Kidney (tissue), 14 donors: ENCODE results near the gene SBF1. TPM values are rescaled to one million over a fixed set of nuclear protein-coding genes. Genes with fewer than 3 reads are reported as not detected.
A peak's percentile ranks its signal among the peaks of the same experiment; 100 is the strongest.

Source experiments
- DNase-seq, 5 donors: peaks; one replicate each; pipeline ENCODE4 v3.0.0-alpha.2; 2013 to 2020
- FAIRE-seq: peaks from 2 replicates; lab custom pipeline; 2012; peaks lifted over from hg19 to GRCh38; lab: Jason Lieb, UNC
- H3K27ac ChIP-seq, 2 donors: one replicate each; pipeline ENCODE4 v1.7.0; 2013; ENCODE audit warnings: low read depth in 2 of 2, low read length in 2 of 2, inconsistent platforms in 1 of 2
- H3K27me3 ChIP-seq: one replicate; pipeline ENCODE4 v1.7.1; 2013; ENCODE audit warnings: low read length, inconsistent platforms; ENCODE audit not compliant: control insufficient read depth, insufficient read depth
- H3K36me3 ChIP-seq, 3 donors: one replicate each; pipeline versions ENCODE4 v1.7.0 to v1.7.1; 2013; ENCODE audit warnings: low read length in 3 of 3, control low read depth in 1 of 3, inconsistent platforms in 1 of 3; ENCODE audit not compliant: insufficient read depth in 3 of 3, control insufficient read depth in 2 of 3
- H3K4me1 ChIP-seq, 3 donors: one replicate each; pipeline versions ENCODE4 v1.7.0 to v1.7.1; 2013; ENCODE audit warnings: low read length in 3 of 3, inconsistent platforms in 1 of 3, low read depth in 1 of 3; ENCODE audit not compliant: control insufficient read depth in 2 of 3, insufficient read depth in 2 of 3
- H3K4me3 ChIP-seq, 3 donors: one replicate each; pipeline versions ENCODE4 v1.7.0 to v1.8.1; 2013; ENCODE audit warnings: low read length in 3 of 3, control low read depth in 1 of 3, inconsistent platforms in 1 of 3
- H3K9ac ChIP-seq, 3 donors: one replicate each; pipeline versions ENCODE4 v1.7.0 to v1.7.1; 2013; ENCODE audit warnings: low read length in 3 of 3, control low read depth in 1 of 3, inconsistent platforms in 1 of 3
- H3K9me3 ChIP-seq, 3 donors: one replicate each; pipeline versions ENCODE4 v1.7.0 to v1.7.1; 2013; ENCODE audit warnings: low read length in 3 of 3, control low read depth in 1 of 3, inconsistent platforms in 1 of 3; ENCODE audit not compliant: control insufficient read depth in 2 of 3, insufficient read depth in 1 of 3
- intact Hi-C: fragments of 100-400 bp; cut with DNase I; formaldehyde crosslinking; loops from one replicate; pipeline ENCODE4 v1.11.1; 2022
- polyA plus RNA-seq: library from polyadenylated mRNA; stranded (reverse); fragments of 350-450 nt; fragmentation: Illumina TruSeq; extraction: RNeasy Lipid Tissue Mini Kit (QIAGEN cat#74804); gene quantifications from one replicate; pipeline ENCODE4 v1.2.3, GENCODE V29; 2014; ENCODE audit warnings: low read depth, low replicate concordance; ENCODE audit not compliant: insufficient read depth
- total RNA-seq: library from RNA; stranded (reverse); fragmentation: NEBNext Ultra II Directional; extraction: Animal tissue kit (Norgen Biotek cat#: 25700); gene quantifications from one replicate; pipeline ENCODE4 v1.2.1, GENCODE V29; 2021
- TF ChIP-seq, protein P1 (sequence below): IDR thresholded peaks from 3 replicates; pipeline ENCODE4 v1.5.1; 2012; ENCODE audit warnings: mild to moderate bottlenecking, moderate library complexity, borderline replicate concordance; ENCODE audit not compliant: insufficient read depth; ENCODE audit errors: extremely low read depth
- donor health status: control.
- donor health status: control.
- donor health status: control.
- donor health status: control.
- donor health status: control.
- donor health status: DM: yes; HTN: yes; CAD: no.
- donor health status: Normal renal cell carcinoma (clear cell type).

The SBF1 gene
- total and polyA plus RNA-seq, 2 donors from 2014 or later = 18.1 to 73.9 TPM

GRCh38 chr22:50522806-50523438 is 48.1 kb upstream of the SBF1 start:
- intact Hi-C loops = no loop called here
- Histone ChIP-seq H3K27ac (no peak overlapping the region), H3K36me3 (peaks cover 0 to 9% (median 8%) of the 10 kb centered on the region in 3 donors), H3K9ac (no peak overlapping the region), H3K4me1 (peaks cover 0 to 20% (median 11%) of the 10 kb centered on the region in 3 donors), H3K9me3 (no peaks in the 10 kb centered on the region), H3K4me3 (no peak overlapping the region), H3K27me3 (no peaks in the 10 kb centered on the region)
- FAIRE-seq = no peak
- DNase-seq = peak in 2 of 5 donors; percentile 52 to 81
- TF ChIP-seq, protein P1, sequence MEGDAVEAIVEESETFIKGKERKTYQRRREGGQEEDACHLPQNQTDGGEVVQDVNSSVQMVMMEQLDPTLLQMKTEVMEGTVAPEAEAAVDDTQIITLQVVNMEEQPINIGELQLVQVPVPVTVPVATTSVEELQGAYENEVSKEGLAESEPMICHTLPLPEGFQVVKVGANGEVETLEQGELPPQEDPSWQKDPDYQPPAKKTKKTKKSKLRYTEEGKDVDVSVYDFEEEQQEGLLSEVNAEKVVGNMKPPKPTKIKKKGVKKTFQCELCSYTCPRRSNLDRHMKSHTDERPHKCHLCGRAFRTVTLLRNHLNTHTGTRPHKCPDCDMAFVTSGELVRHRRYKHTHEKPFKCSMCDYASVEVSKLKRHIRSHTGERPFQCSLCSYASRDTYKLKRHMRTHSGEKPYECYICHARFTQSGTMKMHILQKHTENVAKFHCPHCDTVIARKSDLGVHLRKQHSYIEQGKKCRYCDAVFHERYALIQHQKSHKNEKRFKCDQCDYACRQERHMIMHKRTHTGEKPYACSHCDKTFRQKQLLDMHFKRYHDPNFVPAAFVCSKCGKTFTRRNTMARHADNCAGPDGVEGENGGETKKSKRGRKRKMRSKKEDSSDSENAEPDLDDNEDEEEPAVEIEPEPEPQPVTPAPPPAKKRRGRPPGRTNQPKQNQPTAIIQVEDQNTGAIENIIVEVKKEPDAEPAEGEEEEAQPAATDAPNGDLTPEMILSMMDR = no peak

- TF ChIP-seq, protein P1 = no peak
- Histone ChIP-seq H3K27ac (no peak overlapping the region), H3K27me3 (no peaks in the 10 kb centered on the region), H3K9ac (no peak overlapping the region), H3K36me3 (peaks cover 0 to 14% (median 12%) of the 10 kb centered on the region in 3 donors), H3K4me3 (no peak overlapping the region), H3K4me1 (peaks cover 0 to 18% (median 11%) of the 10 kb centered on the region in 3 donors), H3K9me3 (no peaks in the 10 kb centered on the region)
- DNase-seq (peak in 1 of 5 donors; percentile 38), FAIRE-seq (no peak)
- intact Hi-C loops = no loop called here
These were observed 47.5 kb upstream of the SBF1 start for GRCh38 chr22:50522208-50522805.

DNA sequence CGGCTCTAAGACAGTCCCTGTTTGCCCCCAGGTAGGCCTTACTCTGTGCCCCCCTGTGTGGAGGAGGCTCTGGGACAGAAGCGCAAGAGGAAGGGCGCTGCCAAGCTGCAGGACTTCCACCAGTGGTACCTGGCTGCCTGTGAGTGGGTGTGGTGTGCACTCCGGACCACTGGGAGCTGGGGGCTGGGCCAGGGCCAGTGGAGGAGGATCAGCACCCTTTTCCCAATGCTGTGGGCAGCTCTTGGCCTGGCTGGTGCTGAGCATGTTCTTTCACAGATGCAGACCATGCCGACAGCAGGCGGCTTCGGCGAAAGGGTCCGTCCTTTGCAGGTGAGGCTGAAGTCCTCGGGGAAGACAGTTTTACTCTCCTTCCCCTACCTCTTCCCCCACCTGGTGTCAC is 46.9 kb upstream of the SBF1 start:
- no peaks in the 10 kb centered on the region for H3K9me3 ChIP-seq
- H3K27ac ChIP-seq = no peak overlapping the region
- H3K4me1 ChIP-seq = peaks cover 0 to 12% (median 11%) of the 10 kb centered on the region in 3 donors
- H3K4me3 ChIP-seq = no peak overlapping the region
- DNase-seq (peak in 1 of 5 donors; percentile 44), FAIRE-seq (no peak)
- H3K36me3 ChIP-seq = peaks cover 0 to 14% (median 12%) of the 10 kb centered on the region in 3 donors
- TF ChIP-seq, protein P1 = no peak
- intact Hi-C loops = no loop called here
- H3K27me3 ChIP-seq = no peaks in the 10 kb centered on the region
- no peak overlapping the region for H3K9ac ChIP-seq
